ENCODE measurements around the gene HOPX.
"Not testable (repeated sequence)": the region's sequence is repeated elsewhere in the genome, so short reads cannot be mapped to it uniquely, and the experiment has no call there.

HOPX gene

GRCh38 chr4:56681158-56681852 lies at the start of gene HOPX:
Gene HOPX (minus strand): TSS chr4:56681296. CDS start chr4:56657816, 23,480 bp downstream.
- peak; percentile 13 for DNase-seq

- no peak for DNase-seq
Measured at GRCh38 chr4:56730097-56730496, 49.0 kb upstream of the HOPX start.

GRCh38 chr4:56728512-56728911 lies 47.4 kb upstream of the HOPX start:
- peak; percentile 3 for DNase-seq

GRCh38 chr4:56727150-56727549 lies 46.1 kb upstream of the HOPX start:
- DNase-seq = no peak

- not testable (repeated sequence) for DNase-seq
Measured at GRCh38 chr4:56726593-56726992, 45.5 kb upstream of the HOPX start.

GRCh38 chr4:56723659-56724230 lies 42.6 kb upstream of the HOPX start:
- DNase-seq = no peak

GRCh38 chr4:56723201-56723605 lies 42.1 kb upstream of the HOPX start:
- no peak for DNase-seq

GRCh38 chr4:56708146-56708545 lies 27.1 kb upstream of the HOPX start:
- no peak for DNase-seq

GRCh38 chr4:56705966-56706365 lies 24.9 kb upstream of the HOPX start:
- DNase-seq = no peak

- no peak for DNase-seq
Measured at GRCh38 chr4:56705334-56705733, 24.2 kb upstream of the HOPX start.

- DNase-seq = no peak
Measured at GRCh38 chr4:56704089-56704871, 23.2 kb upstream of the HOPX start.

- no peak for DNase-seq
Measured at GRCh38 chr4:56703378-56703777, 22.3 kb upstream of the HOPX start.

- DNase-seq = no peak
Measured at GRCh38 chr4:56701644-56702043, 20.5 kb upstream of the HOPX start.

GRCh38 chr4:56701161-56701480 lies 20.0 kb upstream of the HOPX start:
- no peak for DNase-seq

- no peak for DNase-seq
Measured at GRCh38 chr4:56699537-56700105, 18.5 kb upstream of the HOPX start.

- DNase-seq = no peak
Measured at GRCh38 chr4:56698329-56698728, 17.2 kb upstream of the HOPX start.

GRCh38 chr4:56696056-56696455 lies 15.0 kb upstream of the HOPX start:
- no peak for DNase-seq

- DNase-seq = not testable (repeated sequence)
Measured at GRCh38 chr4:56693476-56693875, 12.4 kb upstream of the HOPX start.

GRCh38 chr4:56692576-56692975 lies 11.5 kb upstream of the HOPX start:
- DNase-seq = no peak

- no peak for DNase-seq
Measured at GRCh38 chr4:56691425-56691824, 10.3 kb upstream of the HOPX start.

GRCh38 chr4:56690393-56690792 lies 9.3 kb upstream of the HOPX start:
- DNase-seq = no peak

- DNase-seq = no peak
Measured at GRCh38 chr4:56689201-56689969, 8.3 kb upstream of the HOPX start.

GRCh38 chr4:56688094-56688647 lies 7.1 kb upstream of the HOPX start:
- DNase-seq = no peak

Measured in NCI-H748 treated with DMSO at 0.1 percent for 48 hours (cell line).